ACHN (cell line): ENCODE results near the gene LAMTOR4.
"Not testable (repeated sequence)": the region's sequence is repeated elsewhere in the genome, so short reads cannot be mapped to it uniquely, and the experiment has no call there.

ENCODE experiments used
- DNase-seq: peaks from one replicate; pipeline ENCODE4 v3.0.0-alpha.2; 2015
- in situ Hi-C: cut with HindIII; loops from 2 replicates; pipeline ENCODE4 v1.10.0; 2017; ENCODE audit warnings: low sequenced_read_pairs, low pct_ligation_motif_present, low pct_unique_long_range_greater_than_20kb

Gene LAMTOR4

GRCh38 chr7:100166317-100166940, 17.7 kb downstream of the LAMTOR4 start:
- in situ Hi-C loops = no loop called here
- no peak for DNase-seq

GRCh38 chr7:100166970-100167911, 18.5 kb downstream of the LAMTOR4 start:
- in situ Hi-C loops = no loop called here
- no peak for DNase-seq

GRCh38 chr7:100167912-100168323, 19.2 kb downstream of the LAMTOR4 start:
- in situ Hi-C loops = no loop called here
- DNase-seq = no peak

- in situ Hi-C loops = no loop called here
- DNase-seq = no peak
Observed at GRCh38 chr7:100169147-100169850, 20.6 kb downstream of the LAMTOR4 start.

- in situ Hi-C loops = no loop called here
- no peak for DNase-seq
Observed at GRCh38 chr7:100170101-100170897, 21.6 kb downstream of the LAMTOR4 start.

GRCh38 chr7:100171087-100171681, 22.5 kb downstream of the LAMTOR4 start:
- in situ Hi-C loops = no loop called here
- no peak for DNase-seq

GRCh38 chr7:100171840-100172239, 23.1 kb downstream of the LAMTOR4 start:
- no peak for DNase-seq
- in situ Hi-C loops = no loop called here

GRCh38 chr7:100173806-100174495, 25.2 kb downstream of the LAMTOR4 start:
- DNase-seq = no peak
- in situ Hi-C loops = no loop called here

- in situ Hi-C loops = no loop called here
- no peak for DNase-seq
Observed at GRCh38 chr7:100174582-100174981, 25.9 kb downstream of the LAMTOR4 start.

- DNase-seq = no peak
- in situ Hi-C loops = no loop called here
Observed at GRCh38 chr7:100175296-100175935, 26.7 kb downstream of the LAMTOR4 start.

GRCh38 chr7:100176096-100177044, 27.7 kb downstream of the LAMTOR4 start:
- DNase-seq = no peak
- in situ Hi-C loops = no loop called here

- peak; percentile 98 for DNase-seq
- in situ Hi-C loops = no loop called here
Observed at GRCh38 chr7:100177045-100178001, 28.6 kb downstream of the LAMTOR4 start, which contains the start of the genes GPC2 and STAG3. Gene GPC2, minus strand, starts transcription at chr7:100177381. Its CDS starts 182 bp downstream, at chr7:100177199. Gene STAG3, plus strand, starts transcription at chr7:100177918. Its CDS starts 2,639 bp downstream, at chr7:100180557.

- in situ Hi-C loops, DNase-seq: not testable (repeated sequence)
Observed at GRCh38 chr7:100180084-100180483, 31.4 kb downstream of the LAMTOR4 start.

- DNase-seq, in situ Hi-C loops: not testable (repeated sequence)
Observed at GRCh38 chr7:100182616-100183015, 33.9 kb downstream of the LAMTOR4 start.

GRCh38 chr7:100183090-100183489, 34.4 kb downstream of the LAMTOR4 start:
- DNase-seq = not testable (repeated sequence)

More at GRCh38 chr7:100183090-100183489, 34.4 kb downstream of the LAMTOR4 start:
- in situ Hi-C loops = not testable (repeated sequence)
